ENCODE measurements around the gene ZNF568.
A peak's percentile ranks its signal among the peaks of the same experiment; 100 is the strongest.

Gene ZNF568

GRCh38 chr19:36915992-36916830, at the start of gene ZNF568, which contains the start of gene ZNF829:
Gene ZNF568 (plus strand): TSS chr19:36916332. CDS start chr19:36922771, 6,439 bp downstream.
Gene ZNF829 (minus strand): TSS chr19:36916291. CDS start chr19:36915167, 1,124 bp downstream.
- DNase-seq (ENCODE audit: low read depth in 2 of 2), result peak; percentile 73 to 78

GRCh38 chr19:36876993-36877938, 38.9 kb upstream of the ZNF568 start:
- DNase-seq (ENCODE audit: low read depth in 2 of 2), result no peak

GRCh38 chr19:36891768-36892357, 24.3 kb upstream of the ZNF568 start:
- no peak for DNase-seq (ENCODE audit: low read depth in 2 of 2)

GRCh38 chr19:36894849-36895383, 21.2 kb upstream of the ZNF568 start:
- DNase-seq (ENCODE audit: low read depth in 2 of 2), result no peak

- DNase-seq (ENCODE audit: low read depth in 2 of 2), result no peak
Measured at GRCh38 chr19:36898422-36898821, 17.7 kb upstream of the ZNF568 start.

- no peak for DNase-seq (ENCODE audit: low read depth in 2 of 2)
Measured at GRCh38 chr19:36916991-36917390, 859 bp downstream of the ZNF568 start.

- DNase-seq (ENCODE audit: low read depth in 2 of 2), result no peak
Measured at GRCh38 chr19:36918090-36918489, 2.0 kb downstream of the ZNF568 start.

GRCh38 chr19:36931684-36932083, 15.6 kb downstream of the ZNF568 start:
- no peak for DNase-seq (ENCODE audit: low read depth in 2 of 2)

- no peak for DNase-seq (ENCODE audit: low read depth in 2 of 2)
Measured at GRCh38 chr19:36939153-36939552, 23.0 kb downstream of the ZNF568 start.

GRCh38 chr19:36950335-36951119, 34.4 kb downstream of the ZNF568 start:
- DNase-seq (ENCODE audit: low read depth in 2 of 2), result no peak

GRCh38 chr19:36962346-36962745, 46.2 kb downstream of the ZNF568 start:
- no peak for DNase-seq (ENCODE audit: low read depth in 2 of 2)

- no peak for DNase-seq (ENCODE audit: low read depth in 2 of 2)
Measured at GRCh38 chr19:36963280-36963679, 47.1 kb downstream of the ZNF568 start.

GRCh38 chr19:36972571-36972970, 56.4 kb downstream of the ZNF568 start:
- no peak for DNase-seq (ENCODE audit: low read depth in 2 of 2)

GRCh38 chr19:36973021-36973843, 57.1 kb downstream of the ZNF568 start:
- peak; percentile 36 to 58 for DNase-seq (ENCODE audit: low read depth in 2 of 2)

- no peak for DNase-seq (ENCODE audit: low read depth in 2 of 2)
Measured at GRCh38 chr19:36973844-36974195, 57.7 kb downstream of the ZNF568 start.

- DNase-seq (ENCODE audit: low read depth in 2 of 2), result no peak
Measured at GRCh38 chr19:36986131-36986530, 70.0 kb downstream of the ZNF568 start.

- DNase-seq (ENCODE audit: low read depth in 2 of 2), result no peak
Measured at GRCh38 chr19:36986601-36987000, 70.5 kb downstream of the ZNF568 start.

- no peak for DNase-seq (ENCODE audit: low read depth in 2 of 2)
Measured at GRCh38 chr19:36987091-36987490, 71.0 kb downstream of the ZNF568 start.

- no peak for DNase-seq (ENCODE audit: low read depth in 2 of 2)
Measured at GRCh38 chr19:36997152-36997842, 81.2 kb downstream of the ZNF568 start.

GRCh38 chr19:36997843-36998235, 81.7 kb downstream of the ZNF568 start:
- no peak for DNase-seq (ENCODE audit: low read depth in 2 of 2)
